Peyer's patch (tissue), 4 donors: ENCODE results near the gene PCCB. TPM values are rescaled to one million over a fixed set of nuclear protein-coding genes. Genes with fewer than 3 reads are reported as not detected.

Source experiments
- DNase-seq, 3 donors: peaks; one replicate each; pipeline ENCODE4 v3.0.0-alpha.2; 2017 to 2019
- H3K27ac ChIP-seq, 4 donors: fragments of 200-600 bp; sonication (generic); one replicate each; pipeline ENCODE4 v1.5.1; 2016 to 2019
- H3K27me3 ChIP-seq, 2 donors: fragments of 200-600 bp; sonication (generic); one replicate each; pipeline ENCODE4 v1.5.1; 2019
- H3K36me3 ChIP-seq, 3 donors: fragments of 200-600 bp; sonication (generic); one replicate each; pipeline ENCODE4 v1.5.1; 2016 to 2019
- H3K4me1 ChIP-seq, 4 donors: fragments of 200-600 bp; sonication (generic); one replicate each; pipeline ENCODE4 v1.5.1; 2016 to 2019
- H3K4me3 ChIP-seq, 4 donors: fragments of 200-600 bp; sonication (generic); 1 replicate in 3 of 4; 2 replicates in 1 of 4; pipeline ENCODE4 v1.5.1; 2016 to 2019; ENCODE audit warnings: mild to moderate bottlenecking in 1 of 4
- H3K9me3 ChIP-seq, 4 donors: fragments of 200-600 bp; sonication (generic); one replicate each; pipeline ENCODE4 v1.5.1; 2016 to 2019; ENCODE audit warnings: mild to moderate bottlenecking in 1 of 4
- POLR2A ChIP-seq, 2 donors: fragments of 450-650 bp; IDR thresholded peaks; one replicate each; pipeline ENCODE4 v1.5.1; 2017; ENCODE audit warnings: antibody characterized with exemption in 2 of 2, mild to moderate bottlenecking in 2 of 2, moderate library complexity in 2 of 2
- total RNA-seq, 4 donors: library from RNA; depleted of rRNA; stranded (reverse); fragments of >200 nt; gene quantifications; one replicate each; pipeline ENCODE4 v1.1.0, GENCODE V29; 2016
- TF ChIP-seq, protein P1 (sequence below), 6 experiments: fragments of 450-650 bp in 4 of 6; fragments of 200-600 bp in 2 of 6; sonication (generic) in 1 of 6; IDR thresholded peaks; one replicate each; pipeline ENCODE4 v1.5.1; 2017 to 2019; ENCODE audit warnings: antibody characterized with exemption in 6 of 6, mild to moderate bottlenecking in 3 of 6, moderate library complexity in 1 of 6

PCCB gene
- total RNA-seq, 4 donors from 2014 or later: 15.7 to 45.9 (median 30.3) TPM

DNA sequence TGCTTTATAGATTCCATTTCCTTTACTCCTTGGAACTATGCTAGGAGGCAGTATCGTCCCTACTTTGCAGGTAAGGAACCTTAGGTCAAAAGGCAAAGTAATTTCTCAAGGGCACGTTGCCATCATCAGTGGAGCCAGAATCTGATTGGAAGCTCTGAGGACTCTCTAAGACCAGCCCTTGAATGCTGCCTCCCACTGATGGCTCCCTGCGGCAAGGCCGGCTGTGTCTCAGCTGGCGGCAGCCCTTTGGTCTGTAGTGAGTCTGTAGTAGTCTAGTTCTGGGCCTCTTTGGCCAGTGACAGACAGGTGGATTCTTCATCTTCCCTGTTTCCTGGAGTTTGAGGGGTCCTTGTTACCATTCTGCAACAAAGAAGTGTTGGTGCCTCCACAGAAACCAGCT is 76.2 kb downstream of the PCCB start:
- Histone ChIP-seq H3K4me1 (no peaks in the 10 kb centered on the region), H3K27me3 (no peaks in the 10 kb centered on the region), H3K9me3 (peaks cover 0 to 4% (median 0%) of the 10 kb centered on the region in 4 donors), H3K4me3 (no peak overlapping the region), H3K27ac (no peak overlapping the region), H3K36me3 (peaks cover 0 to 29% (median 0%) of the 10 kb centered on the region in 3 donors)
- TF ChIP-seq, protein P1, sequence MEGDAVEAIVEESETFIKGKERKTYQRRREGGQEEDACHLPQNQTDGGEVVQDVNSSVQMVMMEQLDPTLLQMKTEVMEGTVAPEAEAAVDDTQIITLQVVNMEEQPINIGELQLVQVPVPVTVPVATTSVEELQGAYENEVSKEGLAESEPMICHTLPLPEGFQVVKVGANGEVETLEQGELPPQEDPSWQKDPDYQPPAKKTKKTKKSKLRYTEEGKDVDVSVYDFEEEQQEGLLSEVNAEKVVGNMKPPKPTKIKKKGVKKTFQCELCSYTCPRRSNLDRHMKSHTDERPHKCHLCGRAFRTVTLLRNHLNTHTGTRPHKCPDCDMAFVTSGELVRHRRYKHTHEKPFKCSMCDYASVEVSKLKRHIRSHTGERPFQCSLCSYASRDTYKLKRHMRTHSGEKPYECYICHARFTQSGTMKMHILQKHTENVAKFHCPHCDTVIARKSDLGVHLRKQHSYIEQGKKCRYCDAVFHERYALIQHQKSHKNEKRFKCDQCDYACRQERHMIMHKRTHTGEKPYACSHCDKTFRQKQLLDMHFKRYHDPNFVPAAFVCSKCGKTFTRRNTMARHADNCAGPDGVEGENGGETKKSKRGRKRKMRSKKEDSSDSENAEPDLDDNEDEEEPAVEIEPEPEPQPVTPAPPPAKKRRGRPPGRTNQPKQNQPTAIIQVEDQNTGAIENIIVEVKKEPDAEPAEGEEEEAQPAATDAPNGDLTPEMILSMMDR (IDR thresholded peaks at IDR 0.05): no peak
- no peak for TF ChIP-seq POLR2A (IDR thresholded peaks at IDR 0.05)
- no peak for DNase-seq

DNA sequence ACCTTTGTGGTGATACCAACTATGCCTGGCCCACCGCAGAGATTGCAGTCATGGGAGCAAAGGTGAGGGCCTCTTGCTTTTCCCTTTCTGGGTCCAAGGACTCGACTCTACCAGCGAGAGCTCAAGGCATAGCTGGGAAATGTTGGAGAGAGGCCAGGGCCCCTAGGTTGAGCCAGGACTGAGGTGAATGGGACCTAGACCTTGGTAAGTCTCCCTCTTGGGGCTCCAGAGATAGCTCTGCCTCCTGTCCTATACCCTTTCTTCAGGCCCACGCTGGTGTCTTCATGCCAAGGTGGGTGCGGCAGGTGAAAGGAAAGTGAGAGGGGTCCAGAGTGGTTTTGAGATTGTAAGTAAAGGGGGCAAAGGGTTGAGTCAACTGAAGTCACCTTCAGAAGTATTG is 77.5 kb downstream of the PCCB start:
- DNase-seq: no peak
- H3K4me1 ChIP-seq: no peaks in the 10 kb centered on the region
- no peaks in the 10 kb centered on the region for H3K9me3 ChIP-seq
- no peak overlapping the region for H3K4me3 ChIP-seq
- peaks cover 0 to 22% (median 0%) of the 10 kb centered on the region in 3 donors for H3K36me3 ChIP-seq
- TF ChIP-seq, protein P1 (IDR thresholded peaks at IDR 0.05): no peak
- TF ChIP-seq POLR2A (IDR thresholded peaks at IDR 0.05): no peak
- H3K27ac ChIP-seq: no peak overlapping the region
- H3K27me3 ChIP-seq: no peaks in the 10 kb centered on the region

DNA sequence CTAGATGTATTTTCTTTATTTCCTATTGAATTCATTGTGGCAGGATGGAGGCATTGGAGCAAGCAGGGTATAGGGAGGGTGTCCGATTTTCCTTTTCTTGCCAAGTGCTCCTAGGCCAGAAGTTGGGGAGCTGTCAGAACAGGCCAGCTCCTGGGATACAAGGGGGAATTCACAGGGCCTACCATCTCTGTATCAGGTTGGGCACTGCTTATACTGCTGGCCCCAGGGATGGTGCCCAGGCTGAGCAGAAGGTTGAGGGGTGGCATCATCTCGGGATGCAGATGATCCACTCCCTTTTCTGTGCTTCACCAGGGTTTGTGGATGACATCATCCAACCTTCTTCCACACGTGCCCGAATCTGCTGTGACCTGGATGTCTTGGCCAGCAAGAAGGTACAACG is 79.5 kb downstream of the PCCB start:
- no peak for DNase-seq
- TF ChIP-seq POLR2A (IDR thresholded peaks at IDR 0.05): no peak
- TF ChIP-seq, protein P1 (IDR thresholded peaks at IDR 0.05): no peak
- H3K27me3 ChIP-seq: no peaks in the 10 kb centered on the region

DNA sequence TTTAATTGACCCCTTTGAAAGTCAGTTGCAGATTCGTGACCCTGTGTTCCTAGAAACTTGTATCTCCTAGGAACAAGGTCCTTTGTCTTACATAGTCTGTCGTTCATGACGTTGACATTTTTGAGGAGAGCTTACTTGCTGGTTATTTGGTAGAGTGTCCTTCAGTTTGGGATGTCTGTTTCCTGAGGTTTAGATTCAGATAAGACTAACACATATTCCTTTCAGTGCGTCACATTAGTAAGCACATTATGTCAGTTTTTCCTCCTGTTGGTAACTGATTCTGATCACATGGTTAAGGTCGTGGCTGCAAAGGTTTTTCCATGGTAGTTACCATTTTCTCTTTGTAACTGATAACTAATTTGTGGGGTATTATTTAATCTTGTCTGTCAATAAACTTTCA is 80.8 kb downstream of the PCCB start:
- no peak for TF ChIP-seq POLR2A (IDR thresholded peaks at IDR 0.05)
- TF ChIP-seq, protein P1 (IDR thresholded peaks at IDR 0.05): no peak
- Histone ChIP-seq H3K27me3 (no peaks in the 10 kb centered on the region), H3K9me3 (no peaks in the 10 kb centered on the region), H3K36me3 (peaks cover 0 to 51% (median 0%) of the 10 kb centered on the region in 3 donors), H3K27ac (no peak overlapping the region), H3K4me3 (no peak overlapping the region), H3K4me1 (no peaks in the 10 kb centered on the region)
- no peak for DNase-seq

More for the DNA sequence above, 79.5 kb downstream of the PCCB start:
- Histone ChIP-seq H3K9me3 (no peaks in the 10 kb centered on the region), H3K36me3 (peaks cover 0 to 38% (median 0%) of the 10 kb centered on the region in 3 donors), H3K4me1 (no peaks in the 10 kb centered on the region), H3K4me3 (no peak overlapping the region), H3K27ac (no peak overlapping the region)

DNA sequence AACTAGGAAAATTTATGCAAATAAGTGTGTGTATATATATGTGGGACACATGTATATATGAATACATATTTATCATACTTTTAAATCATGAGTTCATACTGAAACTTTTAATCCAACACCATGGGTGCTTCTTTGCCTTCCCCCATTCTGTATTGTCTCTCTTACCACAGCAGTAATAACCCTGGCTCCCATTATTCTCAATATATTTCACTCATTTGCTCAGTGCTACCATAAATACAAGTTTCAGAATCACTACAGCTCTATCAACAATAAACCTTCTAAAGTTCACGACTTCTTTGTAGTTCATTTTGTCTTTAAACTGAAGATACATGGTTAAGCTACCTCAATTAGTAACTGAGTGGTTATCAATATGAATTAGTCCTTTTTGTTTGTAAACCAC is 82.2 kb downstream of the PCCB start:
- TF ChIP-seq, protein P1 (IDR thresholded peaks at IDR 0.05): no peak
- no peak for TF ChIP-seq POLR2A (IDR thresholded peaks at IDR 0.05)
- Histone ChIP-seq H3K27ac (no peak overlapping the region), H3K4me1 (no peaks in the 10 kb centered on the region), H3K36me3 (peaks cover 0 to 44% (median 0%) of the 10 kb centered on the region in 3 donors), H3K4me3 (no peak overlapping the region), H3K9me3 (no peaks in the 10 kb centered on the region), H3K27me3 (no peaks in the 10 kb centered on the region)
- DNase-seq: no peak

DNA sequence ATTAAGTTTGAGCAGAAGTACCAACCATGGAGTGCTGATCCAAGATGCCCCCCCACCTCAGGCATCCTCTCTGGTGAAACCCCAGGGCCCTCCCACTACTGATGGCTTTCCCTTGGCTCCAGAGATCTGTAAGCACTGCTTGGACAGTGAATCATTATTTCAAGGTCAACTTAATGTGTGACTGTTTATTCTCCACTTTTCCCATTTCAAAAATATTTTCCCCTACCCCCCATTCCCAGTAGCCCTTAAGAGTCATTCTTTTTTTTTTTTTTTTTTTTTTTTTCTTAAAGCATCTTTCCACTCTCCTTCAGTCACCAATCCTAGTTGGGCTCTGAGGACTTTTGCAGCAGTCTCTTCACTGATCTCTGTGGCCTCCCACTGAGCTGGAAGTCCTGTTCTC is 82.6 kb downstream of the PCCB start:
- Histone ChIP-seq H3K27me3 (no peaks in the 10 kb centered on the region), H3K4me3 (no peak overlapping the region), H3K4me1 (no peaks in the 10 kb centered on the region), H3K36me3 (peaks cover 0 to 39% (median 0%) of the 10 kb centered on the region in 3 donors), H3K27ac (no peak overlapping the region), H3K9me3 (no peaks in the 10 kb centered on the region)
- no peak for DNase-seq
- TF ChIP-seq POLR2A (IDR thresholded peaks at IDR 0.05): no peak
- TF ChIP-seq, protein P1 (IDR thresholded peaks at IDR 0.05): no peak
